Suprapubic skin (tissue), 4 donors: ENCODE results near the gene PARVB. TPM values are rescaled to one million over a fixed set of nuclear protein-coding genes. Genes with fewer than 3 reads are reported as not detected.

Experiments used
- DNase-seq, 2 donors: peaks; one replicate each; pipeline ENCODE4 v3.0.0-alpha.2; 2019; ENCODE audit warnings: low spot score in 2 of 2
- H3K27ac ChIP-seq: fragments of 200-600 bp; sonication (generic); one replicate; pipeline ENCODE4 v1.5.1; 2019
- H3K27me3 ChIP-seq: fragments of 200-600 bp; sonication (generic); one replicate; pipeline ENCODE4 v1.5.1; 2019
- H3K36me3 ChIP-seq: fragments of 200-600 bp; sonication (generic); one replicate; pipeline ENCODE4 v1.5.1; 2019
- H3K4me1 ChIP-seq: fragments of 200-600 bp; sonication (generic); one replicate; pipeline ENCODE4 v1.5.1; 2019
- H3K4me3 ChIP-seq: fragments of 200-600 bp; sonication (generic); one replicate; pipeline ENCODE4 v1.5.1; 2019; ENCODE audit warnings: mild to moderate bottlenecking
- H3K9me3 ChIP-seq: fragments of 200-600 bp; sonication (generic); one replicate; pipeline ENCODE4 v1.5.1; 2019
- EP300 ChIP-seq: sonication (generic); formaldehyde crosslinking; IDR thresholded peaks from one replicate; pipeline ENCODE4 v1.6.1; 2017; ENCODE audit warnings: antibody characterized with exemption
- POLR2A ChIP-seq, 2 donors: fragments of 450-650 bp; IDR thresholded peaks; one replicate each; pipeline ENCODE4 v1.6.1; 2017; ENCODE audit warnings: antibody characterized with exemption in 2 of 2, mild to moderate bottlenecking in 2 of 2, moderate library complexity in 2 of 2
- POLR2AphosphoS5 ChIP-seq, 3 donors: sonication (generic); formaldehyde crosslinking; IDR thresholded peaks; one replicate each; pipeline ENCODE4 v1.6.1; 2017; ENCODE audit warnings: antibody characterized with exemption in 3 of 3
- WGBS: methylation state at CpG from one replicate; pipeline ENCODE4 v1.1.5; 2018; 5-methylcytosine and 5-hydroxymethylcytosine counted together
- total RNA-seq, 4 donors: library from RNA; depleted of rRNA; stranded (reverse); fragments of >200 nt; gene quantifications; one replicate each; pipeline ENCODE4 v1.1.0, GENCODE V29; 2016
- TF ChIP-seq, protein P1 (sequence below), 2 donors: fragments of 200-600 bp in 1 of 2; fragments of 450-650 bp in 1 of 2; sonication (generic) in 1 of 2; IDR thresholded peaks; one replicate each; pipeline ENCODE4 v1.5.1; 2016 to 2019; ENCODE audit warnings: antibody characterized with exemption in 2 of 2, mild to moderate bottlenecking in 1 of 2, moderate library complexity in 1 of 2

The PARVB gene
- total RNA-seq, 4 donors from 2014 or later = 9.7 to 17.8 (median 13.3) TPM

DNA sequence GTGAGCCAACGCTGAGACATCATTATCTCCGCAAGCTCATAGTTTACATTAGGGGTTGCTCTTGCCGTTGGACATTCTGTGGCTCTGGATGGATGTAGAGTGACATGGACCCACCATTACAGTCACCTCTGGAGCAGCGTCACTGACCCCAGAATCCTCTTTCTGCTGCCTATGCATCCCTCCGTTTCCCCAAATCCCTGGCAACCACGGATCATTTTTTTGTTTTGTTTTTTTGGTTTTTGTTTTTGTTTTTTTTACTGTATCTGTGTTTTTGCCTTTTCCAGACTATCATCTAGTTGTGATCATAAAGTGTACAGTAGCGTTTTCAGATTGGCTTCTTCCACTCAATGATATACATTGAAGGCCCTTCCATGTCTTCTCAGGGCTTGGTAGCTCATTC lies 4.0 kb downstream of the PARVB start:
- Histone ChIP-seq H3K4me3 (no peak overlapping the region), H3K27ac (no peak overlapping the region), H3K27me3 (peaks cover 7% of the 10 kb centered on the region), H3K4me1 (peaks cover 37% of the 10 kb centered on the region), H3K9me3 (no peaks in the 10 kb centered on the region), H3K36me3 (no peaks in the 10 kb centered on the region)
- TF ChIP-seq, protein P1, sequence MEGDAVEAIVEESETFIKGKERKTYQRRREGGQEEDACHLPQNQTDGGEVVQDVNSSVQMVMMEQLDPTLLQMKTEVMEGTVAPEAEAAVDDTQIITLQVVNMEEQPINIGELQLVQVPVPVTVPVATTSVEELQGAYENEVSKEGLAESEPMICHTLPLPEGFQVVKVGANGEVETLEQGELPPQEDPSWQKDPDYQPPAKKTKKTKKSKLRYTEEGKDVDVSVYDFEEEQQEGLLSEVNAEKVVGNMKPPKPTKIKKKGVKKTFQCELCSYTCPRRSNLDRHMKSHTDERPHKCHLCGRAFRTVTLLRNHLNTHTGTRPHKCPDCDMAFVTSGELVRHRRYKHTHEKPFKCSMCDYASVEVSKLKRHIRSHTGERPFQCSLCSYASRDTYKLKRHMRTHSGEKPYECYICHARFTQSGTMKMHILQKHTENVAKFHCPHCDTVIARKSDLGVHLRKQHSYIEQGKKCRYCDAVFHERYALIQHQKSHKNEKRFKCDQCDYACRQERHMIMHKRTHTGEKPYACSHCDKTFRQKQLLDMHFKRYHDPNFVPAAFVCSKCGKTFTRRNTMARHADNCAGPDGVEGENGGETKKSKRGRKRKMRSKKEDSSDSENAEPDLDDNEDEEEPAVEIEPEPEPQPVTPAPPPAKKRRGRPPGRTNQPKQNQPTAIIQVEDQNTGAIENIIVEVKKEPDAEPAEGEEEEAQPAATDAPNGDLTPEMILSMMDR (IDR thresholded peaks at IDR 0.05) = no peak
- no peak for TF ChIP-seq POLR2AphosphoS5 (IDR thresholded peaks at IDR 0.05)
- no peak for TF ChIP-seq EP300
- TF ChIP-seq POLR2A (IDR thresholded peaks at IDR 0.05) = no peak
- 81% methylated on average over 7 of the region's 7 CpGs for WGBS
- DNase-seq = no peak

DNA sequence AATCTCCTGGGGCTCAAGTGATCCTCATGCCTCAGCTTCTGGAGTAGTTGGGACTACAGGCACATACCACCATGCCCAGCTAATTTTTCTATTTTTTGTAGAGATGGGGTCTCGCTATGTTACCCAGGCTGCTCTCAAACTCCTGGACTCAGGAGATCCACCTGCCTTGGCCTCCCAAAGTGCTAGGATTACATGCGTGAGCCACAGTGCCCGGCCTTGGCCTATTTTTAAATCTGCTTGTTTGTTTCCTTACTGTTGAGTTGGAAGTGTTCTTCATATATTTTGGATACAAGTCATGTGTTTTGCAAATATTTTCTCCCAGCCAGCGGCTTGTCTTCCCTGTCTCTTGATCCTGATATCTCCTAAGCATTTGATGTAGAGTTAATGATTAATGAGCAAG lies 5.0 kb downstream of the PARVB start:
- TF ChIP-seq, protein P1 (IDR thresholded peaks at IDR 0.05) = no peak
- TF ChIP-seq POLR2AphosphoS5 (IDR thresholded peaks at IDR 0.05) (no peak), EP300 (no peak), POLR2A (IDR thresholded peaks at IDR 0.05) (no peak)
- Histone ChIP-seq H3K9me3 (no peaks in the 10 kb centered on the region), H3K4me3 (no peak overlapping the region), H3K27me3 (peaks cover 7% of the 10 kb centered on the region), H3K36me3 (no peaks in the 10 kb centered on the region), H3K4me1 (peaks cover 32% of the 10 kb centered on the region), H3K27ac (no peak overlapping the region)
- WGBS = 92% methylated on average over 4 of the region's 4 CpGs
- no peak for DNase-seq

DNA sequence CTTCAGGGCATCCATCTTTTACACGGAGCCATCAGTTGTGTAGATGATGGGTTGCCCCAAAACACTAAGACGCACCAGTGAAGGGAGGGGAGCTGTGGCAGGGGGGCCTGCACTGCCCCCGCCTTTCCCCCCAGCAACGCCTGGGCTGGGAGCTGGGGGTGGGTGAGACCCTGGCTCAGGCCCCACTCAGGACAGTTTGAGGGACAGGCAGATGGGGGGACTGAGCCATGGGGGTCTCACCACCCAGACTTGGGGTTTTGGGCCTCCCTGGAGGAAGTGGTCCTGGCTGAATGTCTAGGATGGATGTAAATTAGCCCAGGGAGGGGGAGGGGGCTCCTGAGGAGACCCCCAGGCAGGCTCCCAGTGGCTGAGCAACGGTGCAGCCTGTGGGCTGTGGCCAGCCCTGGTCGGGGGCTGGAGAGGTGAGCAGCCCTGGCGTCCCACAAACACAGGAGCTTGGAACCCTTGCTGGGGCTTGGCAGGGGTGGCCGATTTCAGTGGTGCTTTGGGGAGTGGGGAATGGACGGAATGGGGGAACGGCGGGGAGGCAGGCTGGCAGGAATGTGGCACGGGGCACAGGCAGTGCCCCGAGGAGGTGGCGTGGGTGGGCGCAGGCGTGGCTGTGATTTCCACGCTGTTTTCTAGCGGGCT lies 6.1 kb downstream of the PARVB start:
- H3K4me3 ChIP-seq = no peak overlapping the region
- H3K36me3 ChIP-seq = no peaks in the 10 kb centered on the region
- no peak for DNase-seq
- TF ChIP-seq POLR2A (IDR thresholded peaks at IDR 0.05) (no peak), EP300 (no peak), POLR2AphosphoS5 (IDR thresholded peaks at IDR 0.05) (no peak)
- TF ChIP-seq, protein P1 (IDR thresholded peaks at IDR 0.05) = no peak
- peaks cover 22% of the 10 kb centered on the region for H3K4me1 ChIP-seq
- H3K27me3 ChIP-seq = no peaks in the 10 kb centered on the region
- H3K9me3 ChIP-seq = no peaks in the 10 kb centered on the region
- H3K27ac ChIP-seq = peak overlapping the region; percentile 11
- WGBS = 85% methylated on average over 16 of the region's 18 CpGs

DNA sequence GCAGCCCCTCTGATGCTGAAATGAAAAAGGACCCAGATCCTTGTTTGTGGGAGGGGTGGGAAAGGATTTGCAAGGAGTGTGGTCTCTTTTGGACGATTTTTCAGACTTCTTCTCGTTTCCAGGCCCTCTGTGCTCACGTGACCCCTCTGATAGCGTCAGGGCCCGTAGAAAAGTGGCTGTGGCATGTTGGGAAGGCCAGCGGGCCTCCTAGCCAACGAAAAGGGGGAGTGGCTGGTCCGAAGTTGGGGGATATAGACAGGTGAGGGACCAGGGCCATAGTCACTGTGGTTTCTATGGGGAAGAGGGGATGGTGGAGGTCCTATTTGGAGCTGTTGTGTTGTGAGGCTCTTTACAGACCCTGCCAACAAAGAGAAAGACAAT lies 6.6 kb downstream of the PARVB start:
- Histone ChIP-seq H3K9me3 (no peaks in the 10 kb centered on the region), H3K27me3 (no peaks in the 10 kb centered on the region), H3K4me3 (no peak overlapping the region), H3K4me1 (peaks cover 19% of the 10 kb centered on the region), H3K36me3 (no peaks in the 10 kb centered on the region), H3K27ac (peak overlapping the region; percentile 11)
- TF ChIP-seq POLR2AphosphoS5 (IDR thresholded peaks at IDR 0.05) (no peak), POLR2A (IDR thresholded peaks at IDR 0.05) (no peak), EP300 (no peak)
- TF ChIP-seq, protein P1 (IDR thresholded peaks at IDR 0.05) = no peak
- 76% methylated on average over 8 of the region's 8 CpGs for WGBS
- no peak for DNase-seq

DNA sequence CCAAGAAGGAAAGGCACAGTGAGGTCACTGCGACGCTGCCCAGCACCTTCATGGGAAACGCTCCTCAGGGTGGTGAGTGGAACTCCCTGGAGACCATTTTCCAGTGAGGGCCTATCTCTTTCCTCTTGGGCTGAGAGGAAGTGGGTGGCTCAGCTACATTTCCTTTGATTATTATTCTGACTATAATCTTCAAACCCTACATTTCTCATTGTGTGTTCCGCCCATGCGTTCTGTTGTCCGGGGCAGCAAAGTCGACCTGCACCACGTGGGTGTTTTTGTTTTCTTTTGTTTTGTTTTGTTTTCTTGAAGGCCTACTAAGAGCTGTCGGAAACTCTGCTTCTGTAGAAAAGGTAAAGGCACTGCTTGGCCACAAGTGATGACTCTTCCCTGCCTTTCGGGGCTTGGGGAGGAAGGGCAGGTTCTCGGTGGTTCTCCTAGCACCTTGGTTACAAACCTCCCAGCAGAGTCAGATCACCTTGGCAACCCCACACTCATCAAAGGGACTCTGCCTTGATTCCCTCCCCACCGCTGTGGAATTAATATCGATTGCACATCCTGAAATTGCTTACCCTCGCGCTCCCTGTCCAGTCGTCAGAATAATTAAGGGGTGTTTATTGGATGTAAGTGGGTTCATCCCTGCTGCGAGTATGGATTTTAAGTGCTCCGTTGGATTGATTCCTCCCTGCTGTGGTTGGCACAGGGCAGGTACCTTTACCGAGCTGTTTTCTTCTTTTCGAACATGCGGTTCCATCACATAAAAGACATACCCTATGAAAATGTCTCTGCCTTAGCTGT lies 7.3 kb downstream of the PARVB start:
- WGBS = 73% methylated on average over 21 of the region's 21 CpGs
- Histone ChIP-seq H3K36me3 (no peaks in the 10 kb centered on the region), H3K4me1 (peaks cover 13% of the 10 kb centered on the region)

More for the DNA sequence above, 7.3 kb downstream of the PARVB start:
- peak overlapping the region; percentile 45 for H3K27ac ChIP-seq
- TF ChIP-seq POLR2A (IDR thresholded peaks at IDR 0.05) (no peak), EP300 (no peak), POLR2AphosphoS5 (IDR thresholded peaks at IDR 0.05) (no peak)
- TF ChIP-seq, protein P1 (IDR thresholded peaks at IDR 0.05) = no peak
- H3K9me3 ChIP-seq = no peaks in the 10 kb centered on the region
- no peaks in the 10 kb centered on the region for H3K27me3 ChIP-seq
- no peak overlapping the region for H3K4me3 ChIP-seq
- no peak for DNase-seq
